HUDEP-2 (cell line): ENCODE measurements around the gene CAST.
A peak's percentile ranks its signal among the peaks of the same experiment; 100 is the strongest.
"Not testable (repeated sequence)": the region's sequence is repeated elsewhere in the genome, so short reads cannot be mapped to it uniquely, and the experiment has no call there.

Experiments used
- DNase-seq, 76 experiments: peaks; one replicate each; lab custom pipeline; 2025; ENCODE audit not compliant: unreplicated experiment in 76 of 76; lab: John Stamatoyannopoulos, UW

Gene CAST

DNA sequence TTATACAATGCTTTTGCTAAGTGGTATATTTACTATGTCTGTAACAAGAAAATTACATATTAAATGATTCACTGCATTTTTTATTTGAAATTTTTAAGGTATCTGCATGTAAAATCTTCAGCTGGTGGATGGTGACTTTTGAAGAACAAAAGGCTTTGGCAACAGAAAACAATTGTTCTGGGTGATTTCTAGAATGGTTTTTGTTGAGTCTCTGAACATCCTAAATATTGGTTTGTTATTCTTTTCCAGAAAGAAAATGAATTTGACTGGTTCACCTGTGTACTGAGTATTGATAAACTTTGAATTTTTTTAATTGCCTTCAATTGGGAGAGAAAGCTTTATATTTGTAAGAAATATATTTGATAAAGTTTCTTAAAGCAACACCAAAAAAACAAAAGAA is 110.4 kb downstream of the CAST start:
- no peak for DNase-seq

DNA sequence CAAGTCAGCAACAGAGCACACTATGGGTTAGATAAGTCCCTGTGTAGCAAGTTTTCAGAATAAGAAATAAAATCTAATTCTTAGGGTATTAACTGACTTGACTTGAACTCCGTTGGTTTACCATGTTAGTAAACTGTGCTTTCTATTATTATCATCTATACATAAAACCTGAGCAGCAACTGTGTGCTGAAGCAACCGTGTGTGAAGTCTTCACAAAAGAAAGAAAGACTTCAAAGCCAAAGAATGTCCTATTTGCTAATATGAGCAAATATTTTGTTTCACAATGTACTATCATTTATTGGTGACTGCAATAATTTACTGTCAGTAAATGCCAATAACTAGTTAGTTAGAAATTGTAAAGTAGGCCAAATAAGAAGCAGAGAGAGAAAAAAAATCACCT is 112.9 kb downstream of the CAST start:
- DNase-seq = no peak

GRCh38 chr5:96775689-96776088 is 113.5 kb downstream of the CAST start:
- no peak for DNase-seq

GRCh38 chr5:96776621-96777020 is 114.4 kb downstream of the CAST start:
- DNase-seq = no peak

DNA sequence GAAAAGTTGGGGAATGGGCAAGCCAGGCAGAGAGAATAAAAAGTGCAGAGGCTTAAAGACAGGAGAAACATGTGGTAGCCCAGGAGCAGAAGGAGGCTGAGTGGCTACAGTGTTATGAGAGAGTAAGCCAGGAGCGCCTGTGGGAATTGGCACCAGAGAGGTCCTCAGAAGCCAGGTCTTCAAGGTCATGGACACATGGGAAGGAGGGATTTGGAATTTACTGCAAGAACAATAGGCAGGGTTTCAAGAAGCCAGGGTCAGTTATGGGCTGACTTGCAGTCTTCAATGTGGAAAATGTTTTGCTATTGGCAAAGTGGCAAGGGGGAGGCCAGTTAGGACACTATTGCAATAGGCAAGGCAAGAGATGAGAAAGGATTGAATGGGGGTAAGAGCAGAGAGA is 116.2 kb downstream of the CAST start:
- DNase-seq = no peak

GRCh38 chr5:96780626-96781025 is 118.5 kb downstream of the CAST start:
- no peak for DNase-seq

DNA sequence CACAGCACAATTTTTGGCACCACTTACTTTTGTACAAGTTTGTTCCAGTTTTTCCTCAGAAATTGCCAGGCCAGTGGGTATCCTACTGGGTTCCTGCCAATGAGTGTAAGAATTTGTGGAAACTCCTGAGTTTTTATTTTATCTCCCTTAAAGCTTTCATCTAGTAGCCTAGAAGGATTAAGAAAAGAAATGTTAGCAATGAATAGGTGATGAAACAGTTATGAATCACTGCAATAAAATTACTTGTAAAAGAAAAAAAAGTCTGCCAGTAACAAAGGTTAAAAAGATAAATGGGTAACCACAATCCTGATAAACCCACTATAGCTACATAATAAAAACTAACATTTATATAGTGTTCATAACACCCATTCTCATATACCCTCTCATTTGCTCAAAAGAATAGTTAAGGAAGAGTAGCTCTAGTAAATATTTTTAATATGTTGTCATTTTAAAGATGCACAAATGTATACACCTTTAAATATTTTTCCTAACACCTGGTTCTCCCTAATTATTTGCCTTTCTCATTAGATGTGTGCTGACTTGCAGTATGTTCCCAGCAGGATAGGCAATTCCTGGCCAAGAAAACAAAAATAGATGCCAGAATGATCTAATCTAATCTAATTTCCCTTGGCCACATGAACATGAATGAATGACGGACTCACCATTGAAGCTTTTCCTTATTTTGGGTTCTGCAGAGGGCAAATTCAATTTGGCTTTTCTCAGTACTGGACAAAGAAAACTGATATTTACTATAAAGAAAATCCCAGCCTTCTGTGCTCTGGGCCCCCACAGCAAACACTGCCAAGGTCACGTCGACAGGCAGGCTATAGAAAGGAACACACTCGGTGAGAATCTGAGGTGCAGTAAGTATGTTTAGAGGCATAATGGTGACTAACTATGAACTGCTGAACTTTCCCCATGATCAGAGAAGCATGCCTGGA is 119.1 kb downstream of the CAST start:
- DNase-seq = no peak

GRCh38 chr5:96783326-96783725 is 121.2 kb downstream of the CAST start:
- DNase-seq = no peak

- no peak for DNase-seq
These were observed 123.3 kb downstream of the CAST start for GRCh38 chr5:96785326-96786109.

DNA sequence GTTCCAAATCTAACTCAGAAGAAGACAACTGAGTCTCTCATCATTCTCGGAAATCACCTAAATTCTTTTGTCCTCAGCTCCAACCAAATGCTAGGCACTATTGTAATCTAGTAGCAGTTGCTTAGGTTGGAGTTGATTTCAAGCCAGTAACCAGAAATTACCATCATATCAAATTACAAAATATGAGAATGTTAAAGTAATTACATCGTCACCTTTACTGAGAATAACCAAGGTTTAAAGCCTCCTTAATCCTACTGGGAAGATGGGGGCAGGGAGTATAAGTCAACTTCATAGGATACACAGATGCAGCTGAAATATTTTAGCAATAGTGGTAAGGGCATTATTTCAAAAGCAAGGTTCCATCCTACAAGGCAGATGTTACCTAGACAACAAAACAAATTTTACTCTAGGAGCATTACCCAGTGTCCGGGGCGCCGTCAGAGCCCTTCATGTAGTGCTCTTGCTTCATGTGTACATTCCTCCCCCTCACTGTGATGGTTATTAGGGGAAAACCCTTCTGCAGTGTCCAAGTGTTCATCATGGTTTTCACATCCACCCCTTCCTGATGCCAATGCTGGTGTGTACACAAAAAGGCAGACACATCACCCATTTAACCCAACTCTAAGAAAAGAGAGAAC is 126.1 kb downstream of the CAST start:
- no peak for DNase-seq

DNA sequence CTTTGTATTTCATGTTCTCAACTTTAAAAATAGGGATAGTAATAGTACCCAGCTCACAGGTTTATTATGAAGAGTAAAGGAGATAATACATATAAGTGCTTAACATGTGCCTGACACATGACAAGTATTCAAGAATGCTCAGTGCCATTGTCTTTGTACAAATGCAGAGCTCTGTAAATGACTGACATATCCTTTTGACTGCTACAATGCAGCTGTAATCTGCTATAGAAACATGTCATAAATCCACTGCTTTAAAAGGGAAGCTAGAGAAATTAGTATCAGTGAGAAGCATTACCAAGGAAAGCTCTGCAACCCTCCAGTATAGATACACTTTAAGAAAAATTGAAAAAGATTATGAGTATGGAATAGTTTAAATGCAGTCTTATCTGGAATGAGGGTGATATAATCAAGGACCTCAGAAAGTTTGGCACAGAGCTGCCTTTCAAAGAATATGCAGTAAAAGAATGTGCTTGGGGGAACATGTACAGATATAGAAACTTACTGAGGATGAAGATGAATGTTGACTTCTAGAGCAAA is 127.7 kb downstream of the CAST start:
- no peak for DNase-seq

GRCh38 chr5:96790961-96791504 is 128.9 kb downstream of the CAST start:
- DNase-seq = no peak

GRCh38 chr5:96794757-96795156 is 132.6 kb downstream of the CAST start:
- no peak for DNase-seq

- DNase-seq = no peak
These were observed 133.4 kb downstream of the CAST start for GRCh38 chr5:96795626-96796025.

DNA sequence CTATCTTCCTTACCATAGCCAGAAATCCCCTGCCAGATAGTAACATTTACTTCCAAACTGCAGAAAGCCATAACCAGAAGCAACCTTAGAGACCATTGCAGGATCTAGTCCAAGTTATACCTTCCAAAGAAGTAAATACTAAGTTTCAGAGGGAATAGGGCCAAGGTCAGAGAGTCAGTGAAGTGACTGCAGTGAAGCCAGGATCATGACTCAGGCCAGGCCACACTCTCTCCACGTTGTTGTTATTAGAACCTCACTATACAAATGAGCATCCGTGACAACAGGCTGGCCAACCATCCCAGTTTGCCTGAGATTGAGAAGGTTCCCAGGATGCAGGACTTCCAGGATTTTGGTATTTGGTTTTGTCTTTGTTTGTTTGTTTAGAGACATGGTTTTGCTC is 134.3 kb downstream of the CAST start:
- no peak for DNase-seq

GRCh38 chr5:96801718-96802117 is 139.5 kb downstream of the CAST start:
- DNase-seq = not testable (repeated sequence)

GRCh38 chr5:96807075-96807654 is 145.0 kb downstream of the CAST start:
- peak in 70 of 76 experiments; percentile 6 to 84 (median 68) for DNase-seq

- no peak for DNase-seq
These were observed 146.3 kb downstream of the CAST start for GRCh38 chr5:96808541-96808828.

- peak in 1 of 76 experiments; percentile 4 for DNase-seq
These were observed 146.8 kb downstream of the CAST start for GRCh38 chr5:96808868-96809558.

GRCh38 chr5:96809921-96810320 is 147.7 kb downstream of the CAST start:
- DNase-seq = no peak
